ENCODE results near the gene ARFRP1. TPM values are rescaled to one million over a fixed set of nuclear protein-coding genes. Genes with fewer than 3 reads are reported as not detected.

Gene ARFRP1
- total RNA-seq, 2 experiments from 2014 or later, result 41.7 to 44.2 TPM

- intact Hi-C loops (cut with micrococcal nuclease), result no loop called here
- H3K27me3 Mint-ChIP-seq, result no peaks in the 10 kb centered on the region
- ATAC-seq, result no peak
- ChIA-PET POLR2A (interaction anchor here (1.7 kb wide), 1 partner anchor 15 kb away, joined by 4 read pairs; no protein-coding TSS in a partner anchor), CTCF (interaction anchor here (1.5 to 2.4 kb wide), 2 partner anchors 33 to 46 kb away, joined by 5 to 8 read pairs; partner anchors contain the start of genes ARFRP1 and ZGPAT)
- no peak overlapping the region for H3K27ac Mint-ChIP-seq
- H3K36me3 Mint-ChIP-seq (ENCODE audit: low read depth), result no peaks in the 10 kb centered on the region
- peaks cover 29% of the 10 kb centered on the region for H3K4me1 Mint-ChIP-seq (ENCODE audit: low read depth)
- H3K9me3 Mint-ChIP-seq, result no peaks in the 10 kb centered on the region
- TF ChIP-seq CTCF (IDR thresholded peaks at IDR 0.05), result no peak
- DNase-seq, result no peak
- no peak overlapping the region for H3K4me3 Mint-ChIP-seq
These were observed 45.6 kb upstream of the ARFRP1 start for GRCh38 chr20:63753381-63753780.

- Mint-ChIP-seq H3K36me3 (ENCODE audit: low read depth) (no peaks in the 10 kb centered on the region), H3K27ac (no peak overlapping the region), H3K27me3 (no peaks in the 10 kb centered on the region), H3K4me1 (ENCODE audit: low read depth) (peaks cover 29% of the 10 kb centered on the region), H3K4me3 (no peak overlapping the region), H3K9me3 (no peaks in the 10 kb centered on the region)
- intact Hi-C loops (cut with micrococcal nuclease), result no loop called here
- DNase-seq (no peak), ATAC-seq (no peak)
- no peak for TF ChIP-seq CTCF (IDR thresholded peaks at IDR 0.05)
- CTCF ChIA-PET, result interaction anchor here (1.5 kb wide), 1 partner anchor 45 kb away, joined by 5 read pairs; the partner anchor contains the start of genes ARFRP1 and ZGPAT
- POLR2A ChIA-PET, result interaction anchor here (1.4 kb wide), 1 partner anchor 11 kb away, joined by 4 read pairs; no protein-coding TSS in a partner anchor
These were observed 44.8 kb upstream of the ARFRP1 start for GRCh38 chr20:63752411-63753101.

DNA sequence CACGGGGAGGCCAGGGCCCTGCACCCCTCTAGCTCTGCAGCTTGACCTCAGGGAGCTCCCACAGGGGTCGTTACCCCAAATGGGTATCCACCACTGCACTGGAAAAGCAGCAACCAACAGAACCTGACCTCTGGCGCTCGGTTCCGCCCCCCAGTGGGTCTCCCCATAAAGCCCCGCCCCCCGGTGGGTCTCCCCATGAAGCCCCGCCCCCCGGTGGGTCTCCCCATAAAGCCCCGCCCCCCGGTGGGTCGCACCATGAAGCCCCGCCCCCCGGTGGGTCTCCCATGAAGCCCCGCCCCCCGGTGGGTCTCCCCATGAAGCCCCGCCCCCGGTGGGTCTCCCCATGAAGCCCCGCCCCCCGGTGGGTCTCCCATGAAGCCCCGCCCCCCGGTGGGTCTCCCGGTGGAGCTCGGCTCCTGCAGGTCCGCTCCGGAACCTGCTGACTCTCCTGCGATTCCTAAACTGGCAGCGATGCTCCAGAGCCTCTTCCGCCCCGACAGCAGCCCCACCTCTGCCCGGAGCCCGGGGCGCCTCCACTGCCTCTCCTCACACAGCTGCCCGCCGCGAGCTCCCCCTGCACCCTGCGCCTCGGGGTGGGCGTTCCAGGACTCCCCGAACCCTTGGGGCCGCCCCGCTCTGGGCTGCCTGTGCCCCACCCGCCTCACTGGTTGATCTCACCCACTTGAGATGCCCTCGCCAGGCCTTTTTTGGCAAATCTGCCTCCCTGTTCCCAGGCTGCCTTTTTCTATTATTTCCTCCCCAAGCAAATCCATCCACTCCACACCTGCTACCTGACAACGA lies 43.9 kb upstream of the ARFRP1 start:
- peak; percentile 45 for DNase-seq
- CTCF ChIA-PET, result interaction anchor here (0.6 to 1.8 kb wide), 4 partner anchors 15 to 139 kb away, joined by 3 to 7 read pairs (median 4); partner anchors contain the start of genes ARFRP1, LIME1, TPD52L2 and ZGPAT
- Mint-ChIP-seq H3K4me3 (peak overlapping the region; percentile 63), H3K9me3 (no peaks in the 10 kb centered on the region), H3K36me3 (ENCODE audit: low read depth) (no peaks in the 10 kb centered on the region), H3K27me3 (no peaks in the 10 kb centered on the region), H3K4me1 (ENCODE audit: low read depth) (peaks cover 25% of the 10 kb centered on the region), H3K27ac (peak overlapping the region; percentile 89)
- peak; percentile 50 for ATAC-seq
- POLR2A ChIA-PET, result interaction anchor here (1.4 to 2.2 kb wide), 2 partner anchors 11 kb away, joined by 4 to 8 read pairs; no protein-coding TSS in a partner anchor
- intact Hi-C loops (cut with micrococcal nuclease), result no loop called here
- TF ChIP-seq CTCF (IDR thresholded peaks at IDR 0.05), result no peak

DNA sequence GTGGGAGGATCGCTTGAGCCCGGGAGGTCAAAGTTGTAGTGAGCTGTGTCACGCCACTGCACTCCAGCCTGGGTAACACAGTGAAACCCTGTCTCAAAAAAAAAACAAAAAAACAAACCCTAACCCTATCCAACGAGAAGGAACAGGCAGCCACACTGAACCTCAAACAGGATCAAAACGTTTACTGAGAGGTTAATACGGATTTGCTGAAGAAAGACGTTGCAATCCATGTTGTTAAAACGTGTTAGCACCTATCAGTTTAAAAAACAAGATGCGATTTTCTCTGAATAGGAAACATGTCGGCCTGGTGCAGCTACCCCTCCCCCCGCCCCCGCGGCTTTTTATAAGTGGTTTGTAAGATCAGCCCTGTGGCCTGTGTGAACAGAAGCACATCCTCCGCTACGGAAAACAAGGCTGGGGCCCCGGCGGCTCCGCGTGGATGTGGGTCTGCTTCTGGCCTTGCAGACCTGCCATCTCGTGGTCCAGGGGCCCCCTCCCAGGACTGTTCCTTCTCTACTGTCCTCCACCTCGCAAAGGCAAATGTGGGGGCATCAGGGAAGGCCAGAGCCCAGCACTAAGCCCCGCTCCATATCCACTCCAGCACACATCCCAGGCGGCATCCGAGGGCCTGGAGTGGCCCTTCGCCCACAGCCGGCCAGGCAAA lies 43.2 kb upstream of the ARFRP1 start:
- peak; percentile 88 for ATAC-seq
- ChIA-PET POLR2A (interaction anchor here (1.4 to 2.2 kb wide), 2 partner anchors 10 to 12 kb away, joined by 4 to 8 read pairs; no protein-coding TSS in a partner anchor), CTCF (interaction anchor here (0.6 to 1.8 kb wide), 6 partner anchors 14 to 369 kb away, joined by 3 to 7 read pairs (median 4); partner anchors contain the start of genes ARFRP1, LIME1, TPD52L2 and ZGPAT)

More for the DNA sequence above, 43.2 kb upstream of the ARFRP1 start:
- intact Hi-C loops (cut with micrococcal nuclease), result no loop called here
- H3K27me3 Mint-ChIP-seq, result no peaks in the 10 kb centered on the region
- no peaks in the 10 kb centered on the region for H3K9me3 Mint-ChIP-seq
- TF ChIP-seq CTCF (IDR thresholded peaks at IDR 0.05), result no peak
- no peaks in the 10 kb centered on the region for H3K36me3 Mint-ChIP-seq (ENCODE audit: low read depth)
- peak; percentile 86 for DNase-seq
- peaks cover 21% of the 10 kb centered on the region for H3K4me1 Mint-ChIP-seq (ENCODE audit: low read depth)
- peak overlapping the region; percentile 63 for H3K4me3 Mint-ChIP-seq
- H3K27ac Mint-ChIP-seq, result peak overlapping the region; percentile 89

All from activated CD8-positive, alpha-beta T cell treated with anti-CD3 and anti-CD28 coated beads for 36 hours (primary cell).